OCI-LY3 (cell line): ENCODE data around the gene ADD1.

Source experiments
- H2AFZ ChIP-seq: fragments of 200-600, 300-600 bp; shearing (Covaris generic); 2 replicates; pipeline ENCODE4 v1.6.0; 2014; ENCODE audit warnings: antibody characterized with exemption, low read depth, low read length
- H3K27ac ChIP-seq: fragments of 200-600, 300-600 bp; sonication (generic); 2 replicates; pipeline ENCODE4 v1.5.1; 2014; ENCODE audit warnings: mild to moderate bottlenecking, low read length, moderate library complexity, mixed read lengths
- H3K27me3 ChIP-seq: fragments of 200-600, 300-600 bp; sonication (generic); 2 replicates; pipeline ENCODE4 v1.6.1; 2014; ENCODE audit warnings: low read depth, low read length, mixed read lengths
- H3K36me3 ChIP-seq: fragments of 200-600, 300-600 bp; sonication (generic); replicated peaks from 2 replicates; pipeline ENCODE3; 2014; ENCODE audit warnings: low read depth, low read length, mixed read lengths
- H3K4me1 ChIP-seq: fragments of 300-600, 200-600 bp; sonication (generic); 2 replicates; pipeline ENCODE4 v1.6.1; 2014; ENCODE audit warnings: low read length, mixed read lengths
- H3K4me2 ChIP-seq: fragments of 200-600, 300-600 bp; sonication (generic); 2 replicates; pipeline ENCODE4 v1.6.1; 2014; ENCODE audit warnings: low read length, mixed read lengths
- H3K4me3 ChIP-seq: fragments of 300-600, 200-600 bp; sonication (generic); 2 replicates; pipeline ENCODE4 v1.5.1; 2014; ENCODE audit warnings: antibody characterized with exemption, mild to moderate bottlenecking, low read length, moderate library complexity
- H3K79me2 ChIP-seq: fragments of 300-600, 200-600 bp; shearing (Covaris generic); 2 replicates; pipeline ENCODE4 v1.6.1; 2014; ENCODE audit warnings: mild to moderate bottlenecking, low read length, mixed read lengths
- H3K9ac ChIP-seq: fragments of 300-600, 200-600 bp; shearing (Covaris generic); 2 replicates; pipeline ENCODE4 v1.6.0; 2014; ENCODE audit warnings: mild to moderate bottlenecking, low read length, moderate library complexity
- H3K9me3 ChIP-seq: fragments of 200-600, 300-600 bp; shearing (Covaris generic); 2 replicates; pipeline ENCODE4 v1.6.1; 2014; ENCODE audit warnings: low read length, mixed read lengths; ENCODE audit not compliant: insufficient read depth
- H4K20me1 ChIP-seq: fragments of 200-600, 300-600 bp; sonication (generic); 2 replicates; pipeline ENCODE4 v1.6.1; 2016; ENCODE audit warnings: low read length, mixed read lengths; ENCODE audit not compliant: insufficient read depth
- CTCF ChIP-seq: fragments of 200-600, 300-600 bp; sonication (generic); IDR thresholded peaks from 2 replicates; pipeline ENCODE4 v1.5.1; 2014; ENCODE audit warnings: antibody characterized with exemption, low read length, low read depth
- EZH2phosphoT487 ChIP-seq: fragments of 200-600 bp; shearing (Covaris generic); IDR thresholded peaks from 2 replicates; pipeline ENCODE4 v1.6.1; 2018; ENCODE audit warnings: antibody characterized with exemption, mixed run types, low read depth

ADD1 gene

GRCh38 chr4:2963966-2964471 is 120.4 kb downstream of the ADD1 start:
- H3K9me3 ChIP-seq = no peaks in the 10 kb centered on the region
- H3K27ac ChIP-seq = no peak overlapping the region
- peak overlapping the region; percentile 75 for H2AFZ ChIP-seq

GRCh38 chr4:2964706-2965258 is 121.1 kb downstream of the ADD1 start:
- H3K4me2 ChIP-seq = peak overlapping the region; percentile 93
- peaks cover 17% of the 10 kb centered on the region for H3K4me1 ChIP-seq
- no peak overlapping the region for H3K9ac ChIP-seq
- H4K20me1 ChIP-seq = peaks cover 18% of the 10 kb centered on the region
- TF ChIP-seq EZH2phosphoT487 (no peak), CTCF (no peak)
- no peaks in the 10 kb centered on the region for H3K9me3 ChIP-seq
- peak overlapping the region; percentile 82; the same call in 1 of the 2 replicates for H3K4me3 ChIP-seq
- no peak overlapping the region for H2AFZ ChIP-seq
- no peak overlapping the region for H3K27ac ChIP-seq
- no peaks in the 10 kb centered on the region for H3K27me3 ChIP-seq
- H3K79me2 ChIP-seq = peaks cover 28% of the 10 kb centered on the region
- H3K36me3 ChIP-seq = no peaks in the 10 kb centered on the region

More at GRCh38 chr4:2963966-2964471, 120.4 kb downstream of the ADD1 start:
- H3K4me1 ChIP-seq = peaks cover 24% of the 10 kb centered on the region
- peak overlapping the region; percentile 68 for H3K9ac ChIP-seq
- peaks cover 36% of the 10 kb centered on the region for H3K79me2 ChIP-seq
- H3K27me3 ChIP-seq = no peaks in the 10 kb centered on the region
- peak overlapping the region; percentile 93 for H3K4me2 ChIP-seq
- no peak for TF ChIP-seq CTCF
- no peak for TF ChIP-seq EZH2phosphoT487
- peaks cover 3% of the 10 kb centered on the region for H3K36me3 ChIP-seq
- peak overlapping the region; percentile 82 for H3K4me3 ChIP-seq
- peaks cover 24% of the 10 kb centered on the region for H4K20me1 ChIP-seq

- H3K36me3 ChIP-seq = no peaks in the 10 kb centered on the region
- no peak overlapping the region for H3K9ac ChIP-seq
- peaks cover 13% of the 10 kb centered on the region for H3K4me1 ChIP-seq
- H3K27me3 ChIP-seq = no peaks in the 10 kb centered on the region
- TF ChIP-seq EZH2phosphoT487 = no peak
- no peak for TF ChIP-seq CTCF
- H4K20me1 ChIP-seq = peaks cover 14% of the 10 kb centered on the region
- no peaks in the 10 kb centered on the region for H3K9me3 ChIP-seq
- no peak overlapping the region for H2AFZ ChIP-seq
- no peak overlapping the region for H3K27ac ChIP-seq
- H3K79me2 ChIP-seq = peaks cover 23% of the 10 kb centered on the region
- no peak overlapping the region for H3K4me3 ChIP-seq
- no peak overlapping the region for H3K4me2 ChIP-seq
These were observed 121.6 kb downstream of the ADD1 start for GRCh38 chr4:2965262-2965661.

- no peak overlapping the region for H3K4me3 ChIP-seq
- TF ChIP-seq EZH2phosphoT487 = no peak
- TF ChIP-seq CTCF = no peak
These were observed 124.7 kb downstream of the ADD1 start for GRCh38 chr4:2968381-2968780.

More at GRCh38 chr4:2968381-2968780, 124.7 kb downstream of the ADD1 start:
- Histone ChIP-seq H3K9ac (no peak overlapping the region), H3K36me3 (no peaks in the 10 kb centered on the region), H3K27ac (no peak overlapping the region), H2AFZ (no peak overlapping the region), H4K20me1 (no peaks in the 10 kb centered on the region), H3K4me1 (peaks cover 4% of the 10 kb centered on the region), H3K4me2 (no peak overlapping the region), H3K79me2 (no peaks in the 10 kb centered on the region), H3K9me3 (no peaks in the 10 kb centered on the region), H3K27me3 (no peaks in the 10 kb centered on the region)
